HCT116 (cell line): Measurements from ENCODE around the gene RYR2. TPM values are rescaled to one million over a fixed set of nuclear protein-coding genes. Genes with fewer than 3 reads are reported as not detected.

Source experiments
- ATAC-seq: fragments of 200-7000 bp; cut with Tn5 transposase; 2 replicates; pipeline ENCODE4 v1.9.1; 2020; ENCODE audit warnings: mild to moderate bottlenecking, moderate library complexity
- BruUV-seq: library from RNA; stranded (reverse); fragments of 400-500 nt; replicated peaks from 2 replicates; lab custom pipeline; 2021; lab: Mats Ljungman, UMichigan
- CTCF ChIA-PET: fragments of 300-600 bp; sonication (Branson Sonifier 250); formaldehyde crosslinking; loops from one replicate; lab custom pipeline; 2021; ENCODE audit warnings: antibody characterized with exemption; lab: Charles Lee
- POLR2A ChIA-PET: fragments of 300-600, 350-600 bp; sonication (Branson Sonifier 250); formaldehyde crosslinking; loops from one replicate; lab custom pipeline; 2021; ENCODE audit warnings: antibody characterized with exemption; lab: Charles Lee
- RAD21 ChIA-PET, 2 experiments: fragments of 300-600 bp; sonication (Branson Sonifier 250); formaldehyde crosslinking; loops; one replicate each; lab custom pipeline; 2023; ENCODE audit warnings: low total read pairs in 2 of 2; ENCODE audit not compliant: uncharacterized antibody in 2 of 2, unreplicated experiment in 2 of 2, low non-redundant PET in 1 of 2; lab: Charles Lee
- DNase-seq: peaks from one replicate; pipeline ENCODE4 v3.0.0-alpha.2; 2010; ENCODE audit warnings: low read depth, low spot score
- H2AFZ ChIP-seq: fragments of 200-600 bp; shearing (Covaris generic), sonication (generic); 2 replicates; pipeline ENCODE4 v1.6.1; 2017; ENCODE audit warnings: low read depth, mixed run types, mixed read lengths, antibody characterized with exemption, low read length; ENCODE audit not compliant: poor library complexity, severe bottlenecking
- H3K27ac ChIP-seq: 2 replicates; pipeline ENCODE4 v1.5.1; 2012; ENCODE audit warnings: low read depth, low read length
- H3K27me3 ChIP-seq: fragments of 200-600 bp; sonication (generic); 2 replicates; pipeline ENCODE4 v1.6.1; 2016; ENCODE audit warnings: mixed run types, low read length, mixed read lengths; ENCODE audit not compliant: insufficient read depth
- H3K36me3 ChIP-seq, 2 experiments: fragments of 200-500 bp in 1 of 2; fragments of 200-600 bp in 1 of 2; sonication (Bioruptor generic) in 1 of 2; sonication (generic) in 1 of 2; 2 replicates each; pipeline versions ENCODE4 v1.5.1 to v1.6.1; 2014 to 2016; ENCODE audit warnings: low read length in 2 of 2, inconsistent platforms in 1 of 2, mixed read lengths in 1 of 2, mixed run types in 1 of 2; ENCODE audit not compliant: insufficient read depth in 2 of 2, control insufficient read depth in 1 of 2
- H3K4me1 ChIP-seq, 2 experiments: fragments of 200-600 bp in 1 of 2; sonication (generic) in 1 of 2; 2 replicates each; pipeline versions ENCODE4 v1.5.1 to v1.6.1; 2012 to 2017; ENCODE audit warnings: low read length in 2 of 2, inconsistent platforms in 1 of 2, mild to moderate bottlenecking in 1 of 2, mixed read lengths in 1 of 2, mixed run types in 1 of 2, moderate library complexity in 1 of 2; ENCODE audit not compliant: insufficient read depth in 2 of 2, control insufficient read depth in 1 of 2
- H3K4me2 ChIP-seq: fragments of 200-600 bp; sonication (generic); 2 replicates; pipeline ENCODE4 v1.6.1; 2017; ENCODE audit warnings: mixed run types, low read length, mixed read lengths
- H3K4me3 ChIP-seq, 2 experiments: fragments of 200-600 bp in 1 of 2; sonication (generic) in 1 of 2; replicated peaks in 1 of 2; 2 replicates each; pipeline ENCODE4 v1.5.1; 2011 to 2016; ENCODE audit warnings: low read length in 2 of 2, control low read depth in 1 of 2, low read depth in 1 of 2, mild to moderate bottlenecking in 1 of 2, mixed read lengths in 1 of 2, mixed run types in 1 of 2
- H3K79me2 ChIP-seq: fragments of 200-600 bp; sonication (generic); 2 replicates; pipeline ENCODE4 v1.6.1; 2017; ENCODE audit warnings: mild to moderate bottlenecking, mixed run types, low read length, moderate library complexity, mixed read lengths; ENCODE audit not compliant: insufficient read depth
- H3K9ac ChIP-seq: fragments of 200-600 bp; sonication (generic); 2 replicates; pipeline ENCODE4 v1.6.1; 2016; ENCODE audit warnings: low read length, mixed read lengths
- H3K9me2 ChIP-seq: fragments of 200-600 bp; sonication (generic), shearing (Covaris generic); 2 replicates; pipeline ENCODE4 v1.6.1; 2017; ENCODE audit warnings: mixed run types, mild to moderate bottlenecking, moderate library complexity; ENCODE audit not compliant: insufficient read depth
- H3K9me3 ChIP-seq, 2 experiments: fragments of 200-500 bp in 1 of 2; fragments of 200-600 bp in 1 of 2; sonication (Bioruptor generic) in 1 of 2; sonication (generic) in 1 of 2; 2 replicates each; pipeline ENCODE4 v1.6.1; 2014 to 2017; ENCODE audit warnings: low read length in 2 of 2, mixed read lengths in 2 of 2, inconsistent platforms in 1 of 2, low read depth in 1 of 2, mild to moderate bottlenecking in 1 of 2, mixed run types in 1 of 2, moderate library complexity in 1 of 2; ENCODE audit not compliant: control insufficient read depth in 1 of 2, insufficient read depth in 1 of 2
- H4K20me1 ChIP-seq: fragments of 200-600 bp; sonication (generic), shearing (Covaris generic); 2 replicates; pipeline ENCODE4 v1.6.1; 2017; ENCODE audit warnings: mixed run types, mild to moderate bottlenecking, moderate library complexity; ENCODE audit not compliant: insufficient read depth
- ELF1 ChIP-seq: IDR thresholded peaks from 2 replicates; pipeline ENCODE4 v1.6.1; 2012; ENCODE audit warnings: low read depth, borderline replicate concordance
- EZH2phosphoT487 ChIP-seq: fragments of 200-600 bp; IDR thresholded peaks from 2 replicates; pipeline ENCODE4 v1.6.1; 2018; ENCODE audit warnings: antibody characterized with exemption, borderline replicate concordance
- FOSL1 ChIP-seq: IDR thresholded peaks from 2 replicates; pipeline ENCODE4 v1.6.1; 2012; ENCODE audit warnings: low read depth
- POLR2AphosphoS5 ChIP-seq: IDR thresholded peaks from 2 replicates; pipeline ENCODE4 v1.6.1; 2011; ENCODE audit warnings: mild to moderate bottlenecking, low read depth, low read length, moderate library complexity
- RAD21 ChIP-seq: IDR thresholded peaks from 2 replicates; pipeline ENCODE4 v1.6.1; 2012; ENCODE audit warnings: low read depth, mild to moderate bottlenecking
- REST ChIP-seq: IDR thresholded peaks from 2 replicates; pipeline ENCODE4 v1.6.1; 2012; ENCODE audit warnings: low read depth
- SIN3A ChIP-seq: IDR thresholded peaks from 2 replicates; pipeline ENCODE4 v1.6.1; 2012; ENCODE audit warnings: low read depth
- SRF ChIP-seq: IDR thresholded peaks from 2 replicates; pipeline ENCODE4 v1.6.1; 2012; ENCODE audit warnings: low read depth
- YY1 ChIP-seq: IDR thresholded peaks from 2 replicates; pipeline ENCODE4 v1.6.1; 2011; ENCODE audit warnings: low read length, low read depth, moderate library complexity, mild to moderate bottlenecking; ENCODE audit not compliant: insufficient replicate concordance; ENCODE audit errors: extremely low read depth
- intact Hi-C: fragments of 100-400 bp; cut with micrococcal nuclease; formaldehyde crosslinking; loops from 2 replicates; pipeline ENCODE4 v1.10.0; 2022
- total RNA-seq: library from RNA; stranded (reverse); gene quantifications from one replicate; pipeline ENCODE4 v1.2.1, GENCODE V29; 2021; ENCODE audit not compliant: unreplicated experiment

The RYR2 gene
- total RNA-seq, 1 experiment from 2014 or later: 0.02 TPM

GRCh38 chr1:237320890-237321289, 278.9 kb downstream of the RYR2 start (continued):
- no peak for TF ChIP-seq FOSL1

- BruUV-seq: no TSS peak
- ATAC-seq: no peak
- no peak overlapping the region for H2AFZ ChIP-seq
- no peak overlapping the region for H3K9ac ChIP-seq
- H3K79me2 ChIP-seq: no peaks in the 10 kb centered on the region
- H4K20me1 ChIP-seq: no peaks in the 10 kb centered on the region
- ChIA-PET RAD21 (no interaction called here), POLR2A (no interaction called here), CTCF (no interaction called here)
- H3K4me2 ChIP-seq: no peak overlapping the region
- no peaks in the 10 kb centered on the region for H3K36me3 ChIP-seq
- no peak for DNase-seq
- intact Hi-C loops: no loop called here
- no peak for TF ChIP-seq POLR2AphosphoS5
- no peak for TF ChIP-seq ELF1
- H3K9me2 ChIP-seq: no peaks in the 10 kb centered on the region
- H3K4me3 ChIP-seq: no peak overlapping the region
- H3K27ac ChIP-seq: no peak overlapping the region
- peaks cover 0 to 4% of the 10 kb centered on the region in 2 experiments; a peak in 1 of 4 replicates for H3K9me3 ChIP-seq
- no peaks in the 10 kb centered on the region for H3K27me3 ChIP-seq
- H3K4me1 ChIP-seq: no peaks in the 10 kb centered on the region
Measured at GRCh38 chr1:237324226-237324625, 282.2 kb downstream of the RYR2 start.

GRCh38 chr1:237327061-237327460, 285.1 kb downstream of the RYR2 start:
- no TSS peak for BruUV-seq
- no peaks in the 10 kb centered on the region for H3K9me2 ChIP-seq

More at GRCh38 chr1:237327061-237327460, 285.1 kb downstream of the RYR2 start:
- intact Hi-C loops: no loop called here
- Histone ChIP-seq H4K20me1 (no peaks in the 10 kb centered on the region), H3K9ac (no peak overlapping the region), H2AFZ (no peak overlapping the region), H3K4me3 (no peak overlapping the region), H3K27me3 (no peaks in the 10 kb centered on the region), H3K36me3 (no peaks in the 10 kb centered on the region), H3K27ac (no peak overlapping the region), H3K9me3 (peaks cover 0 to 4% of the 10 kb centered on the region in 2 experiments; a peak in 1 of 4 replicates), H3K4me1 (no peaks in the 10 kb centered on the region), H3K4me2 (no peak overlapping the region), H3K79me2 (no peaks in the 10 kb centered on the region)
- no peak for DNase-seq
- ChIA-PET POLR2A (no interaction called here), RAD21 (no interaction called here), CTCF (no interaction called here)
- no peak for ATAC-seq
- TF ChIP-seq YY1 (no peak), SIN3A (no peak), RAD21 (no peak), SRF (no peak), REST (no peak), EZH2phosphoT487 (no peak)
